HUDEP-2 (cell line): ENCODE measurements around the gene ASRGL1.
A peak's percentile ranks its signal among the peaks of the same experiment; 100 is the strongest.

Source experiments
- DNase-seq, 76 experiments: peaks; one replicate each; lab custom pipeline; 2025; ENCODE audit not compliant: unreplicated experiment in 76 of 76; lab: John Stamatoyannopoulos, UW

ASRGL1 gene

GRCh38 chr11:62411524-62411923 lies 74.3 kb downstream of the ASRGL1 start:
- DNase-seq: no peak

- DNase-seq: no peak
Observed at GRCh38 chr11:62413060-62413696, 75.9 kb downstream of the ASRGL1 start.

- DNase-seq: no peak
Observed at GRCh38 chr11:62416596-62416995, 79.3 kb downstream of the ASRGL1 start.

GRCh38 chr11:62418136-62418535 lies 80.9 kb downstream of the ASRGL1 start:
- DNase-seq: no peak

GRCh38 chr11:62418733-62419132 lies 81.5 kb downstream of the ASRGL1 start, which contains the start of gene SCGB1A1:
TSS of gene SCGB1A1 (plus strand) at chr11:62419033. CDS start at chr11:62419096, 63 bp downstream.
- no peak for DNase-seq

GRCh38 chr11:62419314-62419929 lies 82.2 kb downstream of the ASRGL1 start:
- DNase-seq: no peak

GRCh38 chr11:62419943-62420342 lies 82.7 kb downstream of the ASRGL1 start:
- DNase-seq: no peak

- DNase-seq: no peak
Observed at GRCh38 chr11:62420882-62421281, 83.6 kb downstream of the ASRGL1 start.

GRCh38 chr11:62421996-62422395 lies 84.7 kb downstream of the ASRGL1 start:
- DNase-seq: peak in 1 of 76 experiments; percentile 18

- DNase-seq: no peak
Observed at GRCh38 chr11:62423012-62423411, 85.8 kb downstream of the ASRGL1 start.

GRCh38 chr11:62427630-62428233 lies 90.5 kb downstream of the ASRGL1 start:
- peak in 10 of 76 experiments; percentile 7 to 37 (median 22) for DNase-seq

GRCh38 chr11:62428871-62429560 lies 91.8 kb downstream of the ASRGL1 start:
- no peak for DNase-seq

- DNase-seq: no peak
Observed at GRCh38 chr11:62430425-62430824, 93.2 kb downstream of the ASRGL1 start.

- peak in 1 of 76 experiments; percentile 4 for DNase-seq
Observed at GRCh38 chr11:62431171-62431901, 94.1 kb downstream of the ASRGL1 start.

- no peak for DNase-seq
Observed at GRCh38 chr11:62432695-62433094, 95.4 kb downstream of the ASRGL1 start.

GRCh38 chr11:62433141-62433903 lies 96.1 kb downstream of the ASRGL1 start:
- no peak for DNase-seq

GRCh38 chr11:62433904-62434276 lies 96.6 kb downstream of the ASRGL1 start:
- no peak for DNase-seq

- DNase-seq: peak in 4 of 76 experiments; percentile 4 to 27 (median 10)
Observed at GRCh38 chr11:62435846-62436660, 98.8 kb downstream of the ASRGL1 start.

GRCh38 chr11:62437616-62438015 lies 100.4 kb downstream of the ASRGL1 start:
- no peak for DNase-seq
